CD4-positive, alpha-beta memory T cell (primary cell): Measurements from ENCODE around the gene MUL1. TPM values are rescaled to one million over a fixed set of nuclear protein-coding genes. Genes with fewer than 3 reads are reported as not detected.

Experiments
- CTCF ChIA-PET: fragments of 350-600 bp; sonication (Branson Sonifier 250); formaldehyde crosslinking; loops from one replicate; lab custom pipeline; 2021; ENCODE audit warnings: inconsistent platforms; ENCODE audit not compliant: partially characterized antibody; lab: Charles Lee
- POLR2A ChIA-PET: fragments of 350-600 bp; sonication (Branson Sonifier 250); formaldehyde crosslinking; loops from one replicate; lab custom pipeline; 2021; ENCODE audit not compliant: partially characterized antibody; lab: Charles Lee
- DNase-seq, 5 donors: peaks; one replicate each; pipeline versions ENCODE4 v3.0.0 to v3.0.0-alpha.2; 2020 to 2022; ENCODE audit warnings: mixed read lengths in 1 of 5
- H3K27ac ChIP-seq: one replicate; pipeline ENCODE4 v1.7.0; 2013; ENCODE audit warnings: low read depth, low read length
- H3K27me3 ChIP-seq: 2 replicates; pipeline ENCODE4 v1.7.0; 2013; ENCODE audit warnings: mild to moderate bottlenecking, low read length, moderate library complexity; ENCODE audit not compliant: insufficient read depth
- H3K36me3 ChIP-seq: 2 replicates; pipeline ENCODE4 v1.7.0; 2013; ENCODE audit warnings: mild to moderate bottlenecking, low read length, moderate library complexity; ENCODE audit not compliant: insufficient read depth
- H3K4me1 ChIP-seq: 2 replicates; pipeline ENCODE4 v1.7.0; 2013; ENCODE audit warnings: mild to moderate bottlenecking, low read length, moderate library complexity; ENCODE audit not compliant: insufficient read depth
- H3K4me3 ChIP-seq, 2 donors: one replicate each; pipeline ENCODE4 v1.7.0; 2013; ENCODE audit warnings: low read length in 2 of 2, mild to moderate bottlenecking in 1 of 2
- H3K9me3 ChIP-seq, 2 donors: one replicate each; pipeline ENCODE4 v1.7.0; 2013; ENCODE audit warnings: low read length in 2 of 2, control low read depth in 1 of 2; ENCODE audit not compliant: control insufficient read depth in 1 of 2
- H3K27ac Mint-ChIP-seq, 7 donors: one replicate each; pipeline ENCODE4 v1.8.0; 2020 to 2021; ENCODE audit warnings: mixed read lengths in 7 of 7, mild to moderate bottlenecking in 6 of 7, inconsistent platforms in 3 of 7, moderate library complexity in 3 of 7
- H3K27me3 Mint-ChIP-seq, 2 donors: one replicate each; pipeline ENCODE4 v1.8.0; 2020 to 2021; ENCODE audit warnings: mixed read lengths in 2 of 2
- H3K36me3 Mint-ChIP-seq, 2 donors: one replicate each; pipeline ENCODE4 v1.8.0; 2020 to 2021; ENCODE audit warnings: mixed read lengths in 2 of 2, inconsistent platforms in 1 of 2, mild to moderate bottlenecking in 1 of 2
- H3K4me1 Mint-ChIP-seq, 4 donors: one replicate each; pipeline ENCODE4 v1.8.0; 2020 to 2021; ENCODE audit warnings: mixed read lengths in 4 of 4, mild to moderate bottlenecking in 1 of 4
- H3K4me3 Mint-ChIP-seq, 8 donors: one replicate each; pipeline ENCODE4 v1.8.0; 2020 to 2021; ENCODE audit warnings: mixed read lengths in 8 of 8, mild to moderate bottlenecking in 7 of 8, moderate library complexity in 6 of 8, inconsistent platforms in 3 of 8
- H3K9me3 Mint-ChIP-seq, 8 donors: one replicate each; pipeline ENCODE4 v1.8.0; 2020 to 2021; ENCODE audit warnings: mixed read lengths in 8 of 8, mild to moderate bottlenecking in 5 of 8, inconsistent platforms in 3 of 8, moderate library complexity in 1 of 8
- intact Hi-C: fragments of 100-400 bp; cut with micrococcal nuclease; formaldehyde crosslinking; loops from one replicate; pipeline ENCODE4 v1.15.1; 2023
- polyA plus RNA-seq, 2 donors: library from polyadenylated mRNA; unstranded; fragments of 300-500 nt; fragmentation: Illumina TruSeq; gene quantifications; one replicate each; pipeline ENCODE4 v1.2.3, GENCODE V29; 2021
- total RNA-seq, 2 experiments: library from RNA; stranded (reverse); gene quantifications; one replicate each; pipeline ENCODE4 v1.2.3, GENCODE V29; 2021

Gene MUL1
- total and polyA plus RNA-seq, 4 experiments from 2014 or later: 21.4 to 44.4 (median 26.3) TPM

DNA sequence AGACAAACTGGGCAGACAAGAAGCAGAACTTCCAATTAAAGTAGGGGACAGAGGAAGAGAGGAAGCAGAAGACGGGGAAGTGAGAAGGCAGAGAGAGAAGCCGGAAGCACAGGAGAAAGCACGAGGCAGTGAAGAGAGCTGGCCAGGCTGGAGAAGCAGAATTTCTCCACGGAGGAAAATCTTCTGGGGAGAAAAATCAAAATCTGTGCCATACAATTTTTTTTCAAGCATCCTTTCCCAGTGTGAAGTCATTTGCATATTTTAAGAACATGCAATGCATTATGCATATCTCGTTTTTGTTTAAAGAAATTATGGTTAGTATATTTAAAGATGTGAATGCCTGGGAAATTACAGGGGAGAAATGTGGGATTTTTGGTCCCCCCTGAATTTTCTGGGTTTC lies 14.6 kb downstream of the MUL1 start:
- intact Hi-C loops: loop anchor here (1.0 to 5.0 kb wide), 4 partner anchors 24 to 280 kb away; no protein-coding TSS in a partner anchor
- H3K9me3 ChIP-seq: no peaks in the 10 kb centered on the region
- ChIA-PET CTCF (interaction anchor here (0.9 to 7.2 kb wide), 15 partner anchors 11 to 342 kb away, joined by 3 to 80 read pairs (median 4); no protein-coding TSS in a partner anchor), POLR2A (interaction anchor here (0.7 kb wide), 1 partner anchor 15 kb away, joined by 3 read pairs; the partner anchor contains the start of gene MUL1)
- no peak overlapping the region for H3K27ac ChIP-seq
- DNase-seq: no peak
- no peak overlapping the region for H3K4me3 Mint-ChIP-seq
- peaks cover 0 to 1% of the 10 kb centered on the region in 2 donors for H3K27me3 Mint-ChIP-seq
- H3K27ac Mint-ChIP-seq: peak overlapping the region in 1 of 7 donors; percentile 29
- peaks cover 9% of the 10 kb centered on the region for H3K4me1 ChIP-seq
- peaks cover 0 to 10% of the 10 kb centered on the region in 2 donors for H3K36me3 Mint-ChIP-seq
- no peaks in the 10 kb centered on the region for H3K9me3 Mint-ChIP-seq
- no peaks in the 10 kb centered on the region for H3K36me3 ChIP-seq
- no peak overlapping the region for H3K4me3 ChIP-seq
- H3K4me1 Mint-ChIP-seq: peaks cover 0 to 1% (median 0%) of the 10 kb centered on the region in 4 donors
- no peaks in the 10 kb centered on the region for H3K27me3 ChIP-seq

DNA sequence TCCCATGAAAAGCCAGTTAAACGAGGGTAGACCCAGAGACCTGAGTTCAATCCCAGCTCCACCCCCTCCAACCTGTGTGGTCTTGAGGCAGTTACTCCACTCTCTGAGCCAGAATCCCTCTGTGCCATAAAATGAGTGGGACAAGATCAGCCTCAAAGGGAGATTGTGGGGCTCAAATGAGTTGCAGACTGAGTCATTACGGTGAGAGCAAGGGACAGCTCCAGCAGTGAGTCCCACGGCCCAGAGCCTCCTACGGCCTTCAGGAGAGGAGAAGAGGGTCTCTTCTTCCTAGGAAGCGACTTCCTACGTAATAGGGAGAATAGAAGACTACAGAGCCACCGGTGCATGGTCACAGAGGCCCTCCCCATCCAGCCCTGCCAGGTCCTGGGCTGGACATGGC lies 15.2 kb downstream of the MUL1 start:
- no peak for DNase-seq
- CTCF ChIA-PET: interaction anchor here (0.5 to 7.2 kb wide), 12 partner anchors 10 to 281 kb away, joined by 3 to 80 read pairs (median 9); no protein-coding TSS in a partner anchor
- Mint-ChIP-seq H3K4me3 (no peak overlapping the region), H3K27me3 (peaks cover 0 to 1% of the 10 kb centered on the region in 2 donors), H3K27ac (peak overlapping the region in 1 of 7 donors; percentile 29), H3K36me3 (peaks cover 0 to 7% of the 10 kb centered on the region in 2 donors), H3K4me1 (peaks cover 0 to 1% (median 0%) of the 10 kb centered on the region in 4 donors), H3K9me3 (no peaks in the 10 kb centered on the region)
- POLR2A ChIA-PET: no interaction called here
- Histone ChIP-seq H3K27me3 (no peaks in the 10 kb centered on the region), H3K9me3 (no peaks in the 10 kb centered on the region), H3K36me3 (no peaks in the 10 kb centered on the region), H3K4me3 (no peak overlapping the region), H3K4me1 (peaks cover 9% of the 10 kb centered on the region), H3K27ac (no peak overlapping the region)
- intact Hi-C loops: loop anchor here (1.0 to 5.0 kb wide), 4 partner anchors 23 to 279 kb away; no protein-coding TSS in a partner anchor

DNA sequence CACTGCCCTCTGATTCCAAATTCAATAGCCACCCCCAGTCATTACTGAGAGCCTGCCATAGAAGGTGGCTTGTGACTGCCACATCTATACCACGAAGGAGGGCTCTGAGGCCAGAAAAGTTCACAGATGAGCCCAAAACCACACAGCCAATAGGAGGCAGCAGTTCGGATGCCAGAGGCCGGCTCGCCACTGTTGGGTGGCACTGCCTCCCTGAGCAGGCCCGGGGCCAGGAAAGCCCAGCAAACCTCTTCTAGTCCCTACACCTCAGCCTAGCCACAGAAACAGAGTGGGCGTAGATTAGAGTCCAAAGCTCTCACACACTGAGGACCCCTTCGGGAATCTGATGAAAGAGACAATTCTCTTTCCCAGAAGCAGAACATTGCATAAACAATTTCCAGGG lies 16.1 kb downstream of the MUL1 start:
- H3K4me1 ChIP-seq: peaks cover 10% of the 10 kb centered on the region
- Mint-ChIP-seq H3K36me3 (peaks cover 0 to 2% of the 10 kb centered on the region in 2 donors), H3K9me3 (no peaks in the 10 kb centered on the region), H3K27ac (no peak overlapping the region), H3K4me1 (peaks cover 2 to 8% (median 5%) of the 10 kb centered on the region in 4 donors), H3K27me3 (peaks cover 0 to 4% of the 10 kb centered on the region in 2 donors), H3K4me3 (no peak overlapping the region)
- intact Hi-C loops: loop anchor here (5.0 kb wide), 1 partner anchor 130 kb away; no protein-coding TSS in a partner anchor
- no peak overlapping the region for H3K27ac ChIP-seq
- no peaks in the 10 kb centered on the region for H3K9me3 ChIP-seq
- no peak overlapping the region for H3K4me3 ChIP-seq
- no peaks in the 10 kb centered on the region for H3K36me3 ChIP-seq
- ChIA-PET POLR2A (no interaction called here), CTCF (interaction anchor here (0.8 to 7.2 kb wide), 9 partner anchors 9 to 280 kb away, joined by 3 to 80 read pairs (median 7); no protein-coding TSS in a partner anchor)
- DNase-seq: no peak
- no peaks in the 10 kb centered on the region for H3K27me3 ChIP-seq

DNA sequence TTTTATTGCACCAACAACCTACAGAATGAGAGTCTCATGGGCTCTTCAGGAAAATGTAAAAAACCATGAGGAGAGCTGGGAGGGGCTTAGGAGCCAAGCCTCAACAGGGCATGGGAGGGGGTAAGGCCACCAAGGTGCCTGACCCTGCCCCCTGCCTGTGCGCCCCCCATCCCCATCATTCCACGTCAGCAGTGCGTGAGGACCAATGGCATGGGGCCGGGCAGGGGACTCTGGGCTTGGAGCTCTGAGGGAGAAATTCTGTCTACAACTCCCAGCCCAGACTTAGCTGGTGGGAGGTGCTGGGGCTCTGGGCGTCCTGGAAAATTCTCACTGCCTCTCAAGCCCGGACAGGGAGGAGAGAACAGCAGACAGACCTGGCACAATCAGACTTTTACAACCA lies 16.8 kb downstream of the MUL1 start:
- H3K27ac ChIP-seq: no peak overlapping the region
- no peak overlapping the region for H3K4me3 ChIP-seq
- CTCF ChIA-PET: interaction anchor here (0.8 to 7.2 kb wide), 8 partner anchors 114 to 285 kb away, joined by 3 to 80 read pairs (median 7); no protein-coding TSS in a partner anchor
- H3K9me3 ChIP-seq: no peaks in the 10 kb centered on the region
- no peaks in the 10 kb centered on the region for H3K36me3 Mint-ChIP-seq
- H3K27me3 Mint-ChIP-seq: peaks cover 0 to 4% of the 10 kb centered on the region in 2 donors
- DNase-seq: no peak
- POLR2A ChIA-PET: no interaction called here
- no peak overlapping the region for H3K4me3 Mint-ChIP-seq
- H3K9me3 Mint-ChIP-seq: no peaks in the 10 kb centered on the region
- peaks cover 2 to 8% (median 5%) of the 10 kb centered on the region in 4 donors for H3K4me1 Mint-ChIP-seq
- H3K36me3 ChIP-seq: no peaks in the 10 kb centered on the region
- intact Hi-C loops: loop anchor here (5.0 kb wide), 1 partner anchor 129 kb away; no protein-coding TSS in a partner anchor
- peaks cover 15% of the 10 kb centered on the region for H3K4me1 ChIP-seq
- H3K27me3 ChIP-seq: no peaks in the 10 kb centered on the region
- no peak overlapping the region for H3K27ac Mint-ChIP-seq

DNA sequence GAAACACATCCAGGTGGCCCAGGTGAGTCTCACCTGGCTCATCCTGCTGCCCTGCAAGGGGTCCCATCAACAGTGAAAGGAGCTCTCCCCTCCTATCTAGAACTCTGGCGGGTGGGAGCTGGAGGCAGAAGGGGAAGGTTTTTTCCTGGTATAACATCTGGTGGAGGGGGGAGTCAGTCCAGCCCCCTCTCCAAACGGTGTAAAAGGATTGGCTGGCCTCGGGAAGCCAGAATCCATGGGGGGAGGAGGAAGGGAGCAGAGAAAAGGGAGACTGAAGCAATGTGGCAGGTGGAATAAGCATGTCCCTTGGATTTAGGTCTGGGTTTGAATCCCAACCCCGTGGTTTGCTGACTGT lies 20.7 kb downstream of the MUL1 start:
- H3K27me3 ChIP-seq: peaks cover 15% of the 10 kb centered on the region

DNA sequence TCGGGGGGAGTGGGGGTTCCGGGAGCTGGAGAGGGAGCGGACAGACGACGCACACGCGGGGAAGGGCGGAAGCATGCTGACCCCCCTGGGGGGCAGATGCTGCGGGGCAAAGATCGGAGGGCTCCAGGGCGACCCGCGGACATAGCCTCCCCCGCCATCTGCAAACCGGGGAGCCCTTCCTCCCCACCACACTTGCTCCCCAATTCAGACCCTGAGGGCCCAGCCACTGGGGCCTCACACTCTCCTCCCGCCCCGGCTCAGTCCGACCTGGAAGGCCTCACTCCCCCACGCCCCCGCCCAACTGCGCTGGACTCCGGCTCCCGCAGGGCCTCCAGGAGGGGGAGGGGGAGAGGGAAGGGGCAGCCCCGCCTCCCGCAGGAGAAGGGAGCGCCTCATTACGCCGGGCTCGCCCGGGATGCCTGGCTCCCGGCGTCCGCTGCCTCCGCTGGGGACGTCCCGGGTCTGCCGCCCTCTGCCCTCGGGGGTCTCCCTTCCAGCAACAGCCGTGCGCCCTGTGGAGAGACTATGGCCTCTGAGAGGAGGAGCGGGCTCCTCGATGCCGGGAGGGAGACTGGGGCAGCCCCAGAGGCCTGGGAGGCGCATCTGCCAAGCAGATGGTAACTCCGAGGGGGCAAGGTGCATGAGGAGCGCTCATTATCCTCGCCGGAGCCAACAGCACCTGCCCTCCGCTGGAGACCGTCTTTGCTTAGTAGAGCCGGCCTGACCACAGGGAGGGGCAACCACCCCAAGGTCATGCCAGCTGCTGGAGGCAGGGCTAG lies 21.3 kb downstream of the MUL1 start:
- Histone ChIP-seq H3K4me1 (peaks cover 24% of the 10 kb centered on the region), H3K9me3 (no peaks in the 10 kb centered on the region), H3K36me3 (no peaks in the 10 kb centered on the region), H3K27ac (no peak overlapping the region), H3K27me3 (peaks cover 15% of the 10 kb centered on the region), H3K4me3 (peak overlapping the region; percentile 29 to 73)
- Mint-ChIP-seq H3K9me3 (no peaks in the 10 kb centered on the region), H3K4me3 (peak overlapping the region; percentile 70 to 85 (median 79)), H3K36me3 (no peaks in the 10 kb centered on the region), H3K4me1 (peaks cover 11 to 22% (median 16%) of the 10 kb centered on the region in 4 donors), H3K27me3 (peaks cover 17 to 18% of the 10 kb centered on the region in 2 donors), H3K27ac (peak overlapping the region in 4 of 7 donors; percentile 17 to 85 (median 54))
- intact Hi-C loops: no loop called here
- ChIA-PET POLR2A (interaction anchor here (0.9 to 2.6 kb wide), 4 partner anchors 9 to 605 kb away, joined by 3 to 22 read pairs (median 4); partner anchors contain the start of genes MUL1 and OTUD3), CTCF (interaction anchor here (1.4 to 2.4 kb wide), 2 partner anchors 14 to 274 kb away, joined by 3 to 10 read pairs; no protein-coding TSS in a partner anchor)
- DNase-seq: peak in 1 of 5 donors; percentile 11

More for the DNA sequence above, 20.7 kb downstream of the MUL1 start:
- Mint-ChIP-seq H3K4me1 (peaks cover 11 to 22% (median 16%) of the 10 kb centered on the region in 4 donors), H3K4me3 (peak overlapping the region; percentile 68 to 85 (median 79)), H3K9me3 (no peaks in the 10 kb centered on the region), H3K27ac (peak overlapping the region in 4 of 7 donors; percentile 48 to 85 (median 61)), H3K36me3 (no peaks in the 10 kb centered on the region), H3K27me3 (peaks cover 12 to 16% of the 10 kb centered on the region in 2 donors)
- Histone ChIP-seq H3K36me3 (no peaks in the 10 kb centered on the region), H3K9me3 (no peaks in the 10 kb centered on the region), H3K4me1 (peaks cover 24% of the 10 kb centered on the region), H3K27ac (no peak overlapping the region), H3K4me3 (no peak overlapping the region)
- ChIA-PET CTCF (interaction anchor here (1.4 to 2.4 kb wide), 2 partner anchors 15 to 274 kb away, joined by 3 to 10 read pairs; no protein-coding TSS in a partner anchor), POLR2A (interaction anchor here (0.9 to 2.6 kb wide), 2 partner anchors 21 to 164 kb away, joined by 3 to 22 read pairs; partner anchors contain the start of gene MUL1)
- DNase-seq: no peak
- intact Hi-C loops: no loop called here
